ENCODE data around the gene PI4KB.

DNA sequence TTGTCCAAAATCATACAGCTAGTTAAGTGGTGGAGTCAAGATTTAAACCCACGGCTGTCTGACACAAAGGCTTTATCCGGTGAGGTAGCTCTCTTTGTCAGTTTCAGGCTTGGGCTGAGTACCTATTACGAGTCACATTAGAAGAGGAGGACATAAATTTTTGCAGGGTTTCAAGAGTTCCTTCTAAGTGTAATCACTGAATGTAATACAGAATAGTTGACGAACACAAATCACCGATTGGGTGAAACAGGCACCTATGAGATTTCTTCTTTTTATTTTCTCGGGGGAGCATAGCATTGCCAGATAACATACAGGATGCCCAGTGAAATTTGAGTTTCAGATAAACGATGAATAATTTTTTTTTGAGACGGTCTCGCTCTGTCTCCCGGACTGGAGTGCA, 71.8 kb downstream of the PI4KB start:
- no peak for TF ChIP-seq POLR2A (IDR thresholded peaks at IDR 0.05)
- TF ChIP-seq, protein P1, sequence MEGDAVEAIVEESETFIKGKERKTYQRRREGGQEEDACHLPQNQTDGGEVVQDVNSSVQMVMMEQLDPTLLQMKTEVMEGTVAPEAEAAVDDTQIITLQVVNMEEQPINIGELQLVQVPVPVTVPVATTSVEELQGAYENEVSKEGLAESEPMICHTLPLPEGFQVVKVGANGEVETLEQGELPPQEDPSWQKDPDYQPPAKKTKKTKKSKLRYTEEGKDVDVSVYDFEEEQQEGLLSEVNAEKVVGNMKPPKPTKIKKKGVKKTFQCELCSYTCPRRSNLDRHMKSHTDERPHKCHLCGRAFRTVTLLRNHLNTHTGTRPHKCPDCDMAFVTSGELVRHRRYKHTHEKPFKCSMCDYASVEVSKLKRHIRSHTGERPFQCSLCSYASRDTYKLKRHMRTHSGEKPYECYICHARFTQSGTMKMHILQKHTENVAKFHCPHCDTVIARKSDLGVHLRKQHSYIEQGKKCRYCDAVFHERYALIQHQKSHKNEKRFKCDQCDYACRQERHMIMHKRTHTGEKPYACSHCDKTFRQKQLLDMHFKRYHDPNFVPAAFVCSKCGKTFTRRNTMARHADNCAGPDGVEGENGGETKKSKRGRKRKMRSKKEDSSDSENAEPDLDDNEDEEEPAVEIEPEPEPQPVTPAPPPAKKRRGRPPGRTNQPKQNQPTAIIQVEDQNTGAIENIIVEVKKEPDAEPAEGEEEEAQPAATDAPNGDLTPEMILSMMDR (IDR thresholded peaks at IDR 0.05 in 4 of 5, conservative IDR thresholded peaks at IDR 0.05 in 1 of 5): no peak
